HepG2 (cell line): ENCODE results near the gene ZNF584. TPM values are rescaled to one million over a fixed set of nuclear protein-coding genes. Genes with fewer than 3 reads are reported as not detected.

ENCODE experiments used
- AGO2 ChIP-seq: fragments of 200-400 bp; formaldehyde crosslinking; optimal IDR thresholded peaks from 2 replicates; pipeline ENCODE3; 2017; ENCODE audit warnings: mild to moderate bottlenecking, low read depth, low read length, moderate library complexity
- ARID2 ChIP-seq: sonication (generic); formaldehyde crosslinking; IDR thresholded peaks from 2 replicates; pipeline ENCODE4 v1.8.1; 2022; ENCODE audit warnings: mild to moderate bottlenecking, missing genetic modification reagents, borderline replicate concordance
- CAMTA2 ChIP-seq: sonication (generic); formaldehyde crosslinking; IDR thresholded peaks from 2 replicates; pipeline ENCODE4 v1.4.0; 2020; ENCODE audit warnings: mild to moderate bottlenecking, missing genetic modification reagents, borderline replicate concordance
- IRF2 ChIP-seq: IDR thresholded peaks from 2 replicates; pipeline ENCODE4 v1.6.1; 2018; ENCODE audit warnings: missing genetic modification reagents, missing compliant biosample characterization
- IRX3 ChIP-seq: sonication (generic); formaldehyde crosslinking; IDR thresholded peaks from 2 replicates; pipeline ENCODE4 v1.8.1; 2023; ENCODE audit warnings: mild to moderate bottlenecking, low read depth, missing genetic modification reagents, borderline replicate concordance
- LRRFIP1 ChIP-seq: sonication (generic); formaldehyde crosslinking; conservative IDR thresholded peaks from 2 replicates; pipeline ENCODE4 v1.4.0; 2020; ENCODE audit warnings: missing genetic modification reagents
- MAF1 ChIP-seq: sonication (generic); formaldehyde crosslinking; IDR thresholded peaks from 2 replicates; pipeline ENCODE4 v1.5.0; 2020; ENCODE audit warnings: missing genetic modification reagents, borderline replicate concordance
- NFYB ChIP-seq: sonication (generic); formaldehyde crosslinking; IDR thresholded peaks from 2 replicates; pipeline ENCODE4 v1.4.0; 2020; ENCODE audit warnings: missing genetic modification reagents
- PATZ1 ChIP-seq: sonication (generic); formaldehyde crosslinking; IDR thresholded peaks from 2 replicates; pipeline ENCODE4 v1.4.0; 2020; ENCODE audit warnings: missing genetic modification reagents
- PHB2 ChIP-seq: fragments of 450-650 bp; IDR thresholded peaks from 2 replicates; pipeline ENCODE4 v1.6.1; 2018; ENCODE audit not compliant: partially characterized antibody
- ZBTB38 ChIP-seq: sonication (generic); formaldehyde crosslinking; IDR thresholded peaks from 2 replicates; pipeline ENCODE4 v1.5.1; 2020; ENCODE audit warnings: mild to moderate bottlenecking, missing genetic modification reagents
- ZNF121 ChIP-seq: sonication (generic); formaldehyde crosslinking; IDR thresholded peaks from 2 replicates; pipeline ENCODE4 v1.5.0; 2020; ENCODE audit warnings: mild to moderate bottlenecking, missing genetic modification reagents
- ZNF292 ChIP-seq: sonication (generic); formaldehyde crosslinking; IDR thresholded peaks from 2 replicates; pipeline ENCODE4 v1.8.1; 2022; ENCODE audit warnings: mild to moderate bottlenecking, low read depth, missing genetic modification reagents, borderline replicate concordance
- ZNF33A ChIP-seq: sonication (generic); formaldehyde crosslinking; IDR thresholded peaks from 2 replicates; pipeline ENCODE4 v1.5.1; 2020; ENCODE audit warnings: missing genetic modification reagents, mild to moderate bottlenecking, moderate library complexity, borderline replicate concordance
- ZNF430 ChIP-seq: sonication (generic); formaldehyde crosslinking; IDR thresholded peaks from 2 replicates; pipeline ENCODE4 v1.9.0; 2021; ENCODE audit warnings: mild to moderate bottlenecking, missing genetic modification reagents
- ZNF543 ChIP-seq: sonication (generic); formaldehyde crosslinking; IDR thresholded peaks from 2 replicates; pipeline ENCODE4 v1.4.0; 2020; ENCODE audit warnings: mild to moderate bottlenecking, missing genetic modification reagents
- ZNF569 ChIP-seq: sonication (generic); formaldehyde crosslinking; IDR thresholded peaks from 2 replicates; pipeline ENCODE4 v1.5.0; 2020; ENCODE audit warnings: mild to moderate bottlenecking, missing genetic modification reagents, moderate library complexity, borderline replicate concordance
- ZNF614 ChIP-seq: IDR thresholded peaks from 2 replicates; pipeline ENCODE4 v1.6.1; 2018; ENCODE audit warnings: missing biosample characterization, missing genetic modification reagents, inconsistent platforms, borderline replicate concordance
- ZNF773 ChIP-seq: sonication (generic); formaldehyde crosslinking; IDR thresholded peaks from 2 replicates; pipeline ENCODE4 v1.4.0; 2020; ENCODE audit warnings: missing genetic modification reagents, borderline replicate concordance
- ZNF850 ChIP-seq: sonication (generic); formaldehyde crosslinking; conservative IDR thresholded peaks from 2 replicates; pipeline ENCODE4 v1.9.0; 2021; ENCODE audit warnings: mild to moderate bottlenecking, missing genetic modification reagents
- ZSCAN12 ChIP-seq: sonication (generic); formaldehyde crosslinking; IDR thresholded peaks from 2 replicates; pipeline ENCODE4 v1.9.0; 2021; ENCODE audit warnings: mild to moderate bottlenecking, missing genetic modification reagents
- polyA plus RNA-seq, 8 experiments: library from polyadenylated mRNA; depleted of rRNA in 3 of 8; stranded (reverse) in 7 of 8; unstranded in 1 of 8; fragments of >200 nt; fragmentation: Illumina TruSeq in 4 of 8; extraction: Trizol in 4 of 8; gene quantifications; 2 replicates each; pipeline versions ENCODE4 v1.2.1 to v1.2.3, GENCODE V29; 2011 to 2016; ENCODE audit warnings: low read depth in 4 of 8, missing spikeins in 1 of 8, mixed read lengths in 1 of 8; ENCODE audit not compliant: insufficient read depth in 1 of 8
- total RNA-seq, 5 experiments: library from RNA; depleted of rRNA; stranded (reverse); fragments of >200 nt; fragmentation: Illumina TruSeq; extraction: Trizol; gene quantifications; 2 replicates each; pipeline ENCODE4 v1.2.3, GENCODE V29; 2016; ENCODE audit warnings: low read depth in 1 of 5
- TF ChIP-seq, protein P1 (sequence below): sonication (generic); formaldehyde crosslinking; IDR thresholded peaks from 2 replicates; pipeline ENCODE4 v1.8.0; 2022; ENCODE audit warnings: missing genetic modification reagents, mild to moderate bottlenecking, inconsistent platforms, borderline replicate concordance
- TF ChIP-seq, protein P2 (sequence below): sonication (generic); formaldehyde crosslinking; IDR thresholded peaks from 2 replicates; pipeline ENCODE4 v1.8.0; 2022; ENCODE audit warnings: mild to moderate bottlenecking, missing genetic modification reagents, moderate library complexity

The ZNF584 gene
- total and polyA plus RNA-seq, 2 of the 13 experiments (the other 11 are each of a cell fraction or from before 2014, with no cell fraction given), result 2.4 to 7.0 TPM

- TF ChIP-seq ZNF430 (CRISPR knock-in tag), result peak; percentile 83
- TF ChIP-seq IRX3, result peak; percentile 75; the same call in 1 of the 2 replicates
- TF ChIP-seq ZNF569, result 0 out of 2 replicates have a peak, but pooled peaks have one; percentile 16
- no peak; the same call in 1 of the 2 replicates for TF ChIP-seq ZSCAN12 (CRISPR knock-in tag)
- no peak for TF ChIP-seq LRRFIP1 (CRISPR knock-in tag)
- TF ChIP-seq PATZ1, result 0 out of 2 replicates have a peak, but pooled peaks have one; percentile 4
- TF ChIP-seq ZNF614, result no peak
- no peak for TF ChIP-seq PHB2
- no peak; the same call in 1 of the 2 replicates for TF ChIP-seq ZNF292 (CRISPR knock-in tag)
- peak; percentile 13; the same call in 1 of the 2 replicates for TF ChIP-seq ARID2 (CRISPR knock-in tag)
- no peak for TF ChIP-seq ZNF850
- TF ChIP-seq, protein P1, sequence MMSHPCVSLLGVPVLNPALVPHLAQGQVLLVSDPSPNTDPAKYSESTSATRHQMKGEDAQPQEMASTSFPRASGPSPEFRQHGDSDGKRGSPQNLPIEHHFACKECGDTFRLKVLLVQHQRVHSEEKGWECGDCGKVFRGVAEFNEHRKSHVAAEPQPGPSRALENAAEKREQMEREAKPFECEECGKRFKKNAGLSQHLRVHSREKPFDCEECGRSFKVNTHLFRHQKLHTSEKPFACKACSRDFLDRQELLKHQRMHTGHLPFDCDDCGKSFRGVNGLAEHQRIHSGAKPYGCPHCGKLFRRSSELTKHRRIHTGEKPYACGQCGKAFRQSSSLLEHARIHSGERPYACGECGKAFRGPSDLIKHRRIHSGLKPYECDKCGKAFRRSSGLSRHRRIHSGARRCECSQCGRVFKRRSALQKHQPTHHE (CRISPR knock-in tag), result no peak
- TF ChIP-seq CAMTA2 (CRISPR knock-in tag), result 0 out of 2 replicates have a peak, but pooled peaks have one; percentile 18
- TF ChIP-seq, protein P2, sequence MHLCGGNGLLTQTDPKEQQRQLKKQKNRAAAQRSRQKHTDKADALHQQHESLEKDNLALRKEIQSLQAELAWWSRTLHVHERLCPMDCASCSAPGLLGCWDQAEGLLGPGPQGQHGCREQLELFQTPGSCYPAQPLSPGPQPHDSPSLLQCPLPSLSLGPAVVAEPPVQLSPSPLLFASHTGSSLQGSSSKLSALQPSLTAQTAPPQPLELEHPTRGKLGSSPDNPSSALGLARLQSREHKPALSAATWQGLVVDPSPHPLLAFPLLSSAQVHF, result peak; percentile 92; the same call in 1 of the 2 replicates
- TF ChIP-seq IRF2, result peak; percentile 87
- no peak for TF ChIP-seq ZNF773 (CRISPR knock-in tag)
- no peak for TF ChIP-seq ZNF33A (CRISPR knock-in tag)
- TF ChIP-seq NFYB (CRISPR knock-in tag), result peak; percentile 90
- TF ChIP-seq MAF1, result 0 out of 2 replicates have a peak, but pooled peaks have one; percentile 65
- no peak for TF ChIP-seq ZNF121
- TF ChIP-seq ZNF543, result peak; percentile 76
- TF ChIP-seq AGO2, result peak; percentile 99
- peak; percentile 83 for TF ChIP-seq ZBTB38 (CRISPR knock-in tag)
Measured at GRCh38 chr19:58386576-58387337, 21.7 kb upstream of the ZNF584 start, which contains the start of gene RPS5 (continued).
